ENCODE data around the gene ZBTB16.
A peak's percentile ranks its signal among the peaks of the same experiment; 100 is the strongest.

ZBTB16 gene

DNA sequence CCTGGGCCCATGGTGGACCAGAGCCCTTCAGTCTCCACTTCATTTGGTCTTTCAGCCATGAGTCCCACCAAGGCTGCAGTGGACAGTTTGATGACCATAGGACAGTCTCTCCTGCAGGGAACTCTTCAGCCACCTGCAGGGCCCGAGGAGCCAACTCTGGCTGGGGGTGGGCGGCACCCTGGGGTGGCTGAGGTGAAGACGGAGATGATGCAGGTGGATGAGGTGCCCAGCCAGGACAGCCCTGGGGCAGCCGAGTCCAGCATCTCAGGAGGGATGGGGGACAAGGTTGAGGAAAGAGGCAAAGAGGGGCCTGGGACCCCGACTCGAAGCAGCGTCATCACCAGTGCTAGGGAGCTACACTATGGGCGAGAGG, 4.3 kb downstream of the ZBTB16 start:
- DNase-seq (ENCODE audit: low spot score), result no peak

DNA sequence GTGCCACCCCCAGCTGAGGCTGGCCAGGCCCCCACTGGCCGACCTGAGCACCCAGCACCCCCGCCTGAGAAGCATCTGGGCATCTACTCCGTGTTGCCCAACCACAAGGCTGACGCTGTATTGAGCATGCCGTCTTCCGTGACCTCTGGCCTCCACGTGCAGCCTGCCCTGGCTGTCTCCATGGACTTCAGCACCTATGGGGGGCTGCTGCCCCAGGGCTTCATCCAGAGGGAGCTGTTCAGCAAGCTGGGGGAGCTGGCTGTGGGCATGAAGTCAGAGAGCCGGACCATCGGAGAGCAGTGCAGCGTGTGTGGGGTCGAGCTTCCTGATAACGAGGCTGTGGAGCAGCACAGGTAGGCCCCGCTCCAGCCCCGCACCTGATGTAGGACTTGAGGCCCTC, 4.7 kb downstream of the ZBTB16 start:
- DNase-seq (ENCODE audit: low spot score), result no peak

DNA sequence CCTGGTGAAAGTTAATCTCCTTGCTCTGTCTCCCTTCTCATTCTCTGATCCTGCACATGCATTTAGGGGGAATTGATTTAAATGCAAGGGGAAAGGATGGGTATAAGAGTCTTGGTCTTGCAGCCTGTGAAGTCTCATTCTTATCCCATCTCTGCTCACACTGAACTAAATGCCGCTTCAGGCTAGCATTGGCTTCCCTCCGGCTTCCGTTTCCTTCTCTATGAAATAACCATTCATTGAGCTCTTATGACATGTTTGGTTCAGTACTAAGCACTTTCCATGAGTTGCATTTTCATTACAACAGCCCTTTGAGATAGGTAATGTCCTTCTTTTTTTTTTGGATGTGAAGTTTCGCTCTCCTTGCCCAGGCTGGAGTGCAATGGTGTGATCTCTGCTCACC, 5.6 kb downstream of the ZBTB16 start:
- DNase-seq (ENCODE audit: low spot score), result no peak

DNA sequence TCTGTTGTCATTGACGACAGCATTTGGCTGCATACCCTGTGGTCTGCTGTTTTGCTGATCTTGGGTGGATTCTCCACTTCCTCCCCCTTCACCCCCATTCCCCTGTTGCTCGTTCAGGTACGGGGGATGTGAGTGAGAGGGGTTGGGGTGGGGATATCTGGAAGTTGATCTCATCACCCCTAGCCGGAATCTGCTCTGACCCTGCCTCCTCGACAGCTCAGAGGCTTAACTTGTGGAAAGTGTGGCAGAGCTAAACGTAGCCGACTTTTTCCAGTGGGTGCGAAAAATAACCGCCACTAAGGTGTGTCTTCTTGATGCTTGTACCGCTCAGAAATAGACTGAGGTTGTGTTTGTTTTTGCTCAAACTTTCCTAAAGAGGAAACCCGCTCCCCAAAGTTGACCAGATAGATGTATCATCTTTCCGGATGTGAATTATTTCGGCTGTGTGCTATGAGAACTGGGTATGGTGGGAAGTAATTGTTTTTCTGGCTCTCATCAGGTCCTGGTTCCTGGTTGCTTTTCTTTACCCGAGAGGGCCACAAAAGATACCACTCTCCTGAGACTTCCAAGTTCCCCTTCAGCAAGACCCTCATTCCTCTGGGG, 6.6 kb downstream of the ZBTB16 start:
- DNase-seq (ENCODE audit: low spot score), result no peak

DNA sequence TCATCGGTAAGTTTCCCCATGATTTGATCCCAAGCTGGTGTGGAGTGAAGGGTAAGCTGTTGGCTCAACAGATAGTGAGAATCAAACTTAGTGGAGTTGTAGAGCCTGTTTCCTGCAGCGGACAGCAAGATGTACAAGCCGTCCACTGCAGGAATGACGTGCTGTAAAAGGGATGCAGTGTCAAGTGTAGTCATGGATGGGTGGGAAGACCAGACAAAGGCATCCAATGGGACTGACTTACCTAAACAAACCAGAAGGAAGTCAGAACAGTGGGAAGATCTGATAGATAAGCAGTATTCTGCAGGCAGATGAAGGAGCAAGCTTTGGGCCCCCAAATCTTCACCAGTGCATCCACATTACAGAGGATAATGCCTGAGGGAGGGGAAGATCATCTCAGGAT, 8.8 kb downstream of the ZBTB16 start:
- DNase-seq (ENCODE audit: low spot score), result no peak

DNA sequence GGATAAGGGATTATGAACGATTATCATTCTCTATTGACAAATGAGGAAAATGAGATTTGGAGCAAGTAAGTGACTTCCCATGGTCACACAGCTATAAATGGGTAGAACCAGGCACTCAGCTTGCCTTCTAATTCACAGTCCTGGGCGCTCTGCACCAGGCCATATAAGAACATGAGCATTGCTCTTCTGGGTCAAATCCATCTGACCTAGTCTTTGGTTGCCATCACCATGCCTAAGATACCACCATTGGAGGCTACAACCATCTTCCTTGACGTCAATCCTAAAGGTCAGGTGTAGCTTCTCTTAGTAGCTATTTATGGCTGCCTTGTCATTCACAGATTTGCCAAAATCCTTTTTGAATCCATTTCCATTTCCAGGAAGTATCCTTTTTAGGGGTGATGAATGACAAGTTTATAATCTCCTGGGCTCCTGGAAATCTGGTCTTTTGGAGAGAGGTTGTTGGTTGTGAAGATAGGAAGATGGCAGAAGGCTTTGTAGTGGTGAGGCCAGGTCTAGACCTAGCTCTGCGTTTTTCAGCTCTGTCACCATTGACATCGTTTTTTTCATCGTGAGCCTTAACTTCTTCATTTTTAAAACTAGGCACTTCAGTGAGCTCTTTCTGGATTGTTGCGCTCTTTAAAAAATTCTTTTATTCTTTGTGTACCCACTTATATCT, 11.1 kb downstream of the ZBTB16 start:
- no peak for DNase-seq (ENCODE audit: low spot score)

DNA sequence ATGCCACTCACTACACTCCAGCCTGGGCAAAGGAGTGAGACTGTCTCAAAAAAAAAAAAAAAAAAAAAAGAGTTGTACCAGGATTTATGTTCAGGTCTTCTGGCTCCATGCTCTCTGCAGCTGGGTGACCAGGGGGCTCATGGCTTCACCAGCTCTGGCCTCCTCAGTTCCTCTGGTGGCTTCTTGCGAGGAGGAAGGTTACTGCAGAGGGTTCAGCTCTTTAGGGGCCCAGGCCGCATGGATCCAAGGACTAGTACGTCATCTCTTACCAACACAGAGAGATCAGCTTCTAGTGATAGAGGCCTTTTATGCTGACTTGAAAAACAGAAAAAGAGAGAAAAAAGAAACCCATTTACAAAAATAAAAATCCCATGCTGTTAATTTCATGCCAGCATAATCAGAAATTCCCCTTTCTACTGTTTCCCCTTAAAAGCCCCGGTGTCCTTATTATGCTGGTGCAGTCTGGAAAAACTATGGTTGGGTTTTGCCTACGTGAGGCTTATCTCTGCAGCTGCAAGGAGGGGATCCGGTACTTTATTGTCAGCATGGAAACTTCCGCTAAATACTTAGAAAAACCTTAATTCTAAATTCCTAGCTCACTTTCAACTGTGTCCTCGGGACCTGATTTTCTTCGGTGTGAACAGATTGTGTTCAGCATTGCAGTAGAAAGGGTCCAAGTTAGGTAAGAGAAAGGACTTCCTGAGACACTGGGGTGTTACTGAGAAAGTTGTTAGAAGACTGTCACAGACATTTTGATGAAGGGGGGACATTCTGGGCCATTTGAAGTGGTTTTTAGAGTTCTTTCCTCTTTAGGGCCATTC, 13.7 kb downstream of the ZBTB16 start:
- DNase-seq (ENCODE audit: low spot score), result no peak

DNA sequence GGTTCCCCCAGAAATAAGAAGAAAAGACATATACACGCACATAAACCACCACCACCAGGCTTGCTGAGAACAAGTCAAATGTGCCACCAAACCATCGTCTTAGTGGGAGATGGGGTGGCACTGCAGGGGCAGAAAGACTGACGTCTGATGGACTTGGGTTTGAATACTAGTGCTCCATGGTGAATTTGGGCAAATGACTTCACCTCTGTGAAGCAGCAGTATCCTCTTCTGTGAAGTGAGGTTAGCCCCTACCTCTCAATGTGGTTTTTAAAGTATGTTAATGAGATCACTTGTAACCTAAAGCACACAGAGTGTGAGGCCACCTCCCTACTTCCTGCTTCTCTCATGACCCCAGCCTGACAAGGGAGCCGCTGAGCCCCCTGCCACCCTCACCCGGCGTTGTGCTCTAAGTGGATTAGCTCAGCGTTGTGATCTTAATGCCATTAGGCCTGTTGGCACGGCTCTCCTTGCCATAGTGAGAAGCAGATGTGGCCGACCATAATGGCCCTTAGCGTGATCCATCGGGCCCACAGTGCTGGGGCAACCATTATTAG, 14.4 kb downstream of the ZBTB16 start:
- DNase-seq (ENCODE audit: low spot score), result no peak

DNA sequence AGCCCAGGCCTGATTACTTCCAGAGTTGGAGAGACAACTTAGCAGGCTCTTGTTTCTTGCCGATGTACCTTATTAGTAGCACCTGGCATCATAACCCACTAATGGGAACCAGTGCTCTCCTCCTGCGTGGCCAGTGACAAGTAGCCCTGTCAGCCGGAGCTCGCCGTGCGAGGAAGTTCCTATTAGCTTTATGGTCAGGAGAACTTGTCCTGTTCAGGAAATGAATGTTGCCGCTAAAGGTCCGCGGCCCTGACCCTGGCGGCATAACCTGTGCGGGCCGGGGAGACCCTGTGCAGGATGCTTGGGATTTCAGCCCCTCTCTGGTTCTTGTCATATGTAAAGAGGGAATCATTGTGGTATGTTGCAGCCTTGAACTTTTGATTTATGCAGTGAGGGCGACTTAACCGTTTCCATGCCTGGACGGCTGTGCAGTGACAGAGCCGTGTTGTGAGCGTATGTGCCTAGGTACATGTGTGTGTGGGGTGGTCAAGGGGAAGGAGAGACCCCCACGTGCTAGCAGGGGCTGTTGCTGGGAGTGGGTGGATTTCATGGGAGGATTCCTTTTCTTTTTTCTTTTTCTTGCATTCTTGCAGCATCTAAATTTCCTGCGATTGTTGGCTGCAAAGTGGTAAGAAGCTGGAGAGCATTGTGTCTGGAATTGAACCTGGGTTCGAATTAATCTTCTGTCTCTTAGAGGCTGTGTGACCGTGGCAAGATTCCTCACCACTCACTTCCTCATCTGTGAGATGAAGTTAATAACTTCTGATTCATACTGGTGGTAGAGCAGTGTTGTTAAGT, 15.2 kb downstream of the ZBTB16 start:
- DNase-seq (ENCODE audit: low spot score), result no peak

DNA sequence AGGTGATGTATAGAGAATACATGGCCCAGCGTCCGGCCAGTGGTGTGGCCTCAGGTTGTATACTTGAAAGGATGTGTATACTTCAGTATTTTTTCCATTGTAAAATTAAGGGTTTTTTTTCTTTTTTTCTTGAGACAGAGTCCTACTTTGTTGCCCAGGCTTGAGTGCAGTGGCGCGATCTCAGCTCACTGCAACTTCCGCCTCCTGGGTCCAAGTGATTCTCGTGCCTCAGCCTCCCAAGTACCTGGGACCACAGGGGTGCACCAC, 15.8 kb downstream of the ZBTB16 start:
- DNase-seq (ENCODE audit: low spot score), result no peak

DNA sequence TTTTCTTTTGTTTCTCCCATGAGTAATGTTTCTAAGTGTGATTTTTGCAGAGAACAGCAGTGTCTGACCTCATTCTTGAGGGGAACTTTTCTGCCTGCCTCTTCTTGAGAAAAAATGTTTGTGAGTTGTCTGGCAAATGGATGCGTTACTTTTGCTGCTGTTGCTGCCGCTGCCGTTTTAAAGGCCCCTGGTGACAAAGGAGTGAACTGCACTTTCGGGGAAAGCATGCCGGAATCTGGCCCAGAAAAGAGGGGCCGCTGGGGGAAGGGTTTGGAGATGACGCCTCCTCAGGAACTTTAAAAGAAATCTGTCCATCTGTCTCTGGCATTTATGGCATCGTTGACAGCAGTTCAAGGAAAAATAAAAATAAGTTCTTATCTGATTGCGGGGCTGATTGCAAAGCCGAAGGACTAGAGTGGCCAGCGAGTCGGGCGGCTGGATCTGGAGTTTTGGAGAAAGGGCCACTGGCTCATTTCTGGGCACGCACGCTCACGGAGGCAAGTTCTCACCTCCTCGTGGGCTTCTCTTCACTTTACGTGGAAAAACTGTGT, 16.5 kb downstream of the ZBTB16 start:
- DNase-seq (ENCODE audit: low spot score), result peak; percentile 68

DNA sequence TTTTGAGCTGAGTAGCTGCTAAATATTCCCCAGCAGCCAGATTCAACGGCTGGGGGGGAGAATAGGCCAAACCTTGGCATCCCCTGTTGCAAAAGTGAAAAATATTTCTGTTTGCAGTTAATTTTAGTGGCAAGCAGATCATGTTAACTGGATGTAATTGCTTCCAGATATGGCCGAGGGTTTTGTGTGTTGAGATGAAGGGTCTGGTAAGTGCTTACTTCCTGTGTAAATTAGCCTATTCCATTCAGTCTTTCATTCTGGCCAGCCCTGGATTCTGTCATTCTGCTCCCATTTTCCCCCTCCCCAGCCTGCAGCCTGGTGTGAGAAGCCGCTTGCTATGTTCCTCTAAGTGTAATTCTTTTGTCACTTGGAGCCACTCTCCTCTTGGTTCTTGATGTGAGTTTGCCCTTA, 17.4 kb downstream of the ZBTB16 start:
- no peak for DNase-seq (ENCODE audit: low spot score)

DNA sequence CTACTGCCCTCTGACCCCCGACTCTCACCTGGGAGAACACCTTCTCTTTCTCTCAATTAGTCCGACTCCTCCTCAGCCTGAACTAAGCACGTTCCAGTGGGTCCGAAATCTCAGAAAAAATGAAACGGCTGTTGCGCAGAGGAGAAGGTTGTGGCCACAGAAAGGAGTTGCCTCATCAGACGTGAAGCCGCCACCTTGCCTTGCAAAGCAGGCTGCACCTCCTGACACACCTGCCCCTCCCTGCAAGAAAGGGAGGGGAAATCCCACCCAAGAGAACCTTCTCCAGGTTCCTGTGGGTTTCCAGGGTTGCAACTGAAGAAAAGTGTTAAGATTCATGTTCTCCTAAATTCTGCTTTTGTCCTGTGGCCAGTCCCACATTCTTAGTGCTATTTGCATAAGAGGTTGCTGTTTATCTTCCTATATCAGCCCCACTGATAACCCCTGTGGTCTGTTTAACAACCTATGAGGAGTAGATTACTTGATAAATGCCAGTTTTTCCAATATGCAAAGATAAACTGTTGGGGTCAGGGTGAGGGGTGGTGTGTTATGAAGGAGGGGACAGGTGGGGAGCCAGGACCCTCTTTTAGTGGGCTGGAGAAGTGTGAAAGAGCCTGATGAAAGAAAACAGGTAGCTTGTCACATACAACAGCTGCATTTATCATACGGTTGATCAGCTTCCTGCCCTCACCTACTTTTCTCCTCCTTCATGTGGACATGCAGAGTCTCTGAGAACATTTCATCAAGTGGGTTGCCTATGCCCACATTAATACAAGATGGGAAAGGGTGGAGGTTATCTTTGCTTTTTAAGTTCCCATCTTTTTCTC, 18.2 kb downstream of the ZBTB16 start:
- DNase-seq (ENCODE audit: low spot score), result no peak

DNA sequence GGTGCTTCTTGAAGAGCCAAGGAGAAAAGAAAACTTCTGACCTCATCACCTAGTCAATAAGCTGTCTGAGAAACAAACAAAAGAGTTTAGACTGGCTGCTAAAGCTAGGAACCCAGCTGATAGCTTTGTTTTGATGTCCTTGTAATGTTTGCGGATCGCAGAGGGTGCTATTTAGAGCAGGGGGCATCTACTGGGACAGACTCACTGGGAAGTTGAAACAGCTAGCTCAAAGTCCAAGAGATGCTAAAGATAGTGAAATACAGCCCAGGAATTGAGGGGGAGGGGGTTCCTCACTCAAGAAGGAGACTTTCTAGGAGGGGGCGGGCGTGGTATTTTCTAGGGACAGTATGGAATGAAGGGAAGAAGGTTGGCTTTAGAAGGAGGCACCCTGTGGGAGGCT, 18.9 kb downstream of the ZBTB16 start:
- DNase-seq (ENCODE audit: low spot score), result no peak

DNA sequence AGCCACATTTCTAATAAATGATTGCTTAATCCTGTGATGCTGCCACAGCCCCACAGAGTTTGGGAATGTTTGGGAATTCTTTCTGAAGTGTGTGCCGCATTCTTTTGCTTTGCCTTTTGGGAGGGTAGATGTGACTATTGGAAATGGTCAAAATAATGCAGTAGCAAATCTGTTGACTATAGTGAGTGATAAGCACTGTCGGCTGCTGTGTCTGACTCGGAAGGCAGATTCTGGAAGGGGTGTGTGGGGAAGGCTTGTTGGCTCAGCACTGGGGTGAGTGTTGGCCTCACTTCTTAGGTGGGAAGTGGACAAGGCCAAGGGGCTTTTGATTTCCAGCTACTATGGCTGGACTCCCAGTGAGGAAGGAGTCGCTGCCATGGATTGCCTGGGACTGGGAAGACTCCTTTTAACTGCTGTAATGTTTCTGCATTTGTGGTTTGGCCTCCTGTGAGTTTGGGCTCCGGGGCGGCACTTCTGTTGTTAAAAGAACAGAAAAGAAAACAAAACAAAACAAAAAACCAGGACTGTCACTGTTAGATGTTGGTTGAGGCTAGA, 20.1 kb downstream of the ZBTB16 start:
- DNase-seq (ENCODE audit: low spot score), result no peak

DNA sequence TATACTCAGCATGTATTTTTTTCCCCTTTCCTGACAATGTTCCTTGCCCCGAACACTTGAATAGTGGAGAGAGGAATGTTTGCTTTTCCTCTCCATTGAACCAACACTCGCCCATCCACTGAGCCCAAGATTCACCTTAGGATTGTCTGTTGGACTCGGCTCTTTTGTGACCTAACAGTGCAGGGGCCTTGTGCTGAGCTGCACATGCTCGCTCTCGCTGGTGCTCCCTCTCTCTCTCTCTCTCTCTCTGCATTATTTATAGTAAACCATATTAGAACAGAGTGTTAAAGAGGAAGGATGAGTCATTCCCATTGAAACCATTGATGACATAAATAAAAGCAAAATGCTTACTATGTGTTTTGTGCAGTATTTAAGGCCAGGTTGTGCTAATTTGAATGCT, 20.7 kb downstream of the ZBTB16 start:
- no peak for DNase-seq (ENCODE audit: low spot score)

DNA sequence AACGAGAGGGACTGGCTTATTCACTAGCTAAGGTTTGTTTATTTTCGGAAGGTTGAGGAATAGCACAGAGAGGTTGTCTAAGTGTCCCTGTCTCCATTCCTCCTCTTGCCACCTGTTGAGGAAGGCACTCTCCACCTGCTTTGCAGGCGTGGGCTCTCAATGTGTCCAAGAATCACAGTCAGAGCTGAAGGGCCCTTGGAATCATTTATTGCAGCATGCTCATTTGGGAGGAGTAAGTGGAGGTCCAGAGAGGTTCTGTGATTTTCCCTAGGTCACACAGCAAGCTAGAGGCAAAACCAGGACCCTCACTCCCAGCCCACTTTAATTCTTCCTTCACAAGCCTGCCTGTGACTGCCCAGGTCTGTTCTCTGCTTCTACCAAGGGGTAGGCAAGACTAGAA, 21.3 kb downstream of the ZBTB16 start:
- DNase-seq (ENCODE audit: low spot score), result no peak

DNA sequence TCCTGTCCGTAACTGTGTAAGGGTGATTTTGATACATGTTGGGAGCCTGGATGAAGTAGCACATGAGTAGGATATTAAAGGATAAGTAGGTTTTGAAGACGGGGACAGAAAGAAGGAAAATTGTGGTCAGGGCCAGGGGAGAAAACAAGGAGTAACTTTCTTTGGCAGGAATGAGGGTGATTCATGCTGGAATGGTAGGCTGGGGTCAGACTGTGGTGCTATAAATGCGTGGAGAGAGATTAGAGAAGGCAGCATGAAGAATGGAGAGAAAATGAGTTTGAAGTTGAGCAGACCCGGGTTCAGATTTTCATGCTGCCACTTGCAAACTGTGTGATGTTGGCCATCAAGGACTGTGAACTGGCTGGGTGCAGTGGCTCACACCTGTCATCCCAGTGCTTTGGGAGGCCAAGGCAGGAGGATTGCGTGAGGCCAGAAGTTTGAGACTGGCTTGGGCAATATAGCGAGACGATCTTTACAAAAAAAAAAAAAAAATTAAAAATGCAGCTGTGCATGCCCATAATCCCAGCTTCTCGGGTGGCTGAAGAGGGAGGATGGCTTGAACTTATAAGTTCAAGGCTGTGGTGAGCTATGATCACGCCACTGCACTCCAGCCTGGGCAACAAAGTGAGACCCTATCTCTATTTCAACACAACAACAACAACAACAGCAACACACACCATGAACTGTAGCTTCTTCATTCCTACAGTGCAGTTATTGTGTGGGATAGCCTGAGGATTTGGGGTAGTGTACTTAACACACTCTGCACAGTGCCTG, 22.3 kb downstream of the ZBTB16 start:
- no peak for DNase-seq (ENCODE audit: low spot score)

DNA sequence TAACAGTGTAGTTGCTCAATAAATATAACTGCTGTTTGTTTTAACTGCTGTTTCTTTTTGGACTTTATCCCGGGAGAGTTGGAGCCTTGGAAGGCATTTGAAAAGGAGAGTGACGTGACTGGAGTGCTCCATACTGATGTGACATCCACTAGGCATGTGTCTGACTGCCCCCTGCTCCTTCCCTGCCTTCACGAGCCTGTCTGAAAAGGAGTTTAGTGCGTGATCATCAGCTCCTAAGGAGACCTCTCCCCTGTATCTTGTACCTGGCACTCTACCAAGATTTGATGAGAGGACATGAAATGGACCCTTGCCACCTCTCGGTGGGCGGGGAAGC, 22.9 kb downstream of the ZBTB16 start:
- no peak for DNase-seq (ENCODE audit: low spot score)

DNA sequence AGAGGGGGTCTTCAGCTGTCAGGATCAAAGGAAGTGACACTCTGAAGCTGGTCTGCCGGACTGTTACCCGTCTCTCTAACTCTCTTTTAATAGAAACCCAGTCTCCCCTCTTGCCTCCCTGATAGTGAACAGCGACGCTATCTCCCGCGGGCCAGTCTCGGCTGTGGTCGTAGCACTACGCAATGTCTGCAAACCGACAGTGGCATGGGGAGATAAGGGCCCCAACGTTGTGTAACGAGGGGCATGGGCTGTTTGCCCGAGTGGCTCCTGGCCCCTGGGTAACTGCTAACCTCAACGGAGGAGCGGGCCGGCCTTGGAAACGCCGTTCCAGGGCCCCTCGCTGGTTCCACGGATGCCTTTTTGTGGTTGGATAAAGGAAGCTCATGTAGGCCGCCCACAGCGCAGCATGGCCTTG, 23.3 kb downstream of the ZBTB16 start:
- no peak for DNase-seq (ENCODE audit: low spot score)
